B cell (primary cell): ENCODE results near the gene DDB1. TPM values are rescaled to one million over a fixed set of nuclear protein-coding genes. Genes with fewer than 3 reads are reported as not detected.

Experiments used
- ATAC-seq: fragments of 200-7000 bp; cut with Tn5 transposase; one replicate; pipeline ENCODE4 v1.10.0; 2021; ENCODE audit warnings: low read depth, mild to moderate bottlenecking, moderate number of reproducible peaks, moderate library complexity
- CTCF ChIA-PET: fragments of 350-600 bp; sonication (Branson Sonifier 250); formaldehyde crosslinking; loops from one replicate; lab custom pipeline; 2021; ENCODE audit warnings: antibody characterized with exemption, inconsistent platforms; lab: Charles Lee
- POLR2A ChIA-PET: fragments of 350-600 bp; sonication (Branson Sonifier 250); formaldehyde crosslinking; loops from one replicate; lab custom pipeline; 2021; ENCODE audit warnings: antibody characterized with exemption; lab: Charles Lee
- DNase-seq: peaks from one replicate; pipeline ENCODE4 v3.0.0; 2013
- H2AFZ ChIP-seq: 2 replicates; pipeline ENCODE4 v1.6.1; 2012; ENCODE audit warnings: mild to moderate bottlenecking, low read depth, low read length; ENCODE audit not compliant: insufficient read depth, poor library complexity, severe bottlenecking
- H3K27ac ChIP-seq, 2 donors: 1 replicate in 1 of 2; 2 replicates in 1 of 2; pipeline ENCODE4 v1.5.1; 2012 to 2013; ENCODE audit warnings: low read length in 2 of 2, mild to moderate bottlenecking in 2 of 2, moderate library complexity in 1 of 2
- H3K27me3 ChIP-seq, 4 experiments: fragments of 200-600 bp in 1 of 4; sonication (generic) in 1 of 4; replicated peaks in 1 of 4; 1 replicate in 2 of 4; 2 replicates in 2 of 4; pipeline versions ENCODE4 v1.6.1 to v1.7.0; 2013 to 2016; ENCODE audit warnings: low read length in 3 of 4, mild to moderate bottlenecking in 2 of 4, mixed read lengths in 1 of 4, moderate library complexity in 1 of 4; ENCODE audit not compliant: insufficient read depth in 4 of 4, control insufficient read depth in 3 of 4; ENCODE audit errors: control extremely low read depth in 1 of 4
- H3K36me3 ChIP-seq, 2 experiments: replicated peaks in 1 of 2; 1 replicate in 1 of 2; 2 replicates in 1 of 2; pipeline versions ENCODE4 v1.6.1 to v1.7.1; 2013; ENCODE audit warnings: low read length in 1 of 2; ENCODE audit not compliant: insufficient read depth in 2 of 2, control insufficient read depth in 1 of 2; ENCODE audit errors: control extremely low read depth in 1 of 2, extremely low read depth in 1 of 2
- H3K4me1 ChIP-seq, 2 donors: fragments of 200-600 bp in 1 of 2; sonication (generic) in 1 of 2; 1 replicate in 1 of 2; 2 replicates in 1 of 2; pipeline versions ENCODE4 v1.5.1 to v1.6.1; 2013 to 2017; ENCODE audit warnings: low read length in 2 of 2; ENCODE audit not compliant: control insufficient read depth in 2 of 2, insufficient read depth in 2 of 2
- H3K4me2 ChIP-seq: replicated peaks from 2 replicates; pipeline ENCODE3; 2012; ENCODE audit warnings: mild to moderate bottlenecking, low read depth, low read length; ENCODE audit not compliant: poor library complexity, severe bottlenecking
- H3K4me3 ChIP-seq, 5 experiments: fragments of 200-600 bp in 1 of 5; sonication (generic) in 1 of 5; 1 replicate in 3 of 5; 2 replicates in 2 of 5; pipeline versions ENCODE4 v1.5.1 to v1.7.0; 2011 to 2016; ENCODE audit warnings: low read length in 4 of 5, mild to moderate bottlenecking in 4 of 5, low read depth in 2 of 5, control low read depth in 1 of 5, moderate library complexity in 1 of 5; ENCODE audit not compliant: insufficient read depth in 1 of 5; ENCODE audit errors: control extremely low read depth in 1 of 5, extremely low read depth in 1 of 5
- H3K79me2 ChIP-seq: fragments of 200-600 bp; sonication (generic); one replicate; pipeline ENCODE4 v1.6.0; 2016; ENCODE audit warnings: low read length; ENCODE audit not compliant: control insufficient read depth, insufficient read depth
- H3K9ac ChIP-seq: fragments of 200-600 bp; sonication (generic); 2 replicates; pipeline ENCODE4 v1.6.1; 2017; ENCODE audit warnings: mild to moderate bottlenecking, low read length, moderate library complexity
- H3K9me3 ChIP-seq, 3 donors: one replicate each; pipeline versions ENCODE4 v1.6.1 to v1.7.1; 2013; ENCODE audit warnings: low read length in 2 of 3; ENCODE audit not compliant: control insufficient read depth in 2 of 3, insufficient read depth in 1 of 3; ENCODE audit errors: control extremely low read depth in 1 of 3
- H4K20me1 ChIP-seq: 2 replicates; pipeline ENCODE4 v1.6.0; 2012; ENCODE audit warnings: mild to moderate bottlenecking, low read length; ENCODE audit not compliant: insufficient read depth, control insufficient read depth, poor library complexity, severe bottlenecking
- H3K27ac Mint-ChIP-seq: one replicate; pipeline ENCODE4 v1.8.0; 2021; ENCODE audit warnings: mixed read lengths
- H3K27me3 Mint-ChIP-seq: one replicate; pipeline ENCODE4 v1.8.0; 2021; ENCODE audit warnings: mixed read lengths
- H3K4me1 Mint-ChIP-seq: one replicate; pipeline ENCODE4 v1.8.0; 2021; ENCODE audit warnings: mixed read lengths
- H3K4me3 Mint-ChIP-seq: one replicate; pipeline ENCODE4 v1.8.0; 2021; ENCODE audit warnings: mixed read lengths
- H3K9me3 Mint-ChIP-seq: one replicate; pipeline ENCODE4 v1.8.0; 2022; ENCODE audit warnings: mixed read lengths; ENCODE audit not compliant: insufficient read depth
- EZH2 ChIP-seq: IDR thresholded peaks from 2 replicates; pipeline ENCODE4 v1.6.1; 2012; ENCODE audit warnings: borderline replicate concordance, low read depth, mild to moderate bottlenecking, moderate library complexity, low read length; ENCODE audit not compliant: insufficient read depth, poor library complexity, severe bottlenecking
- WGBS: methylation state at CpG from one replicate; pipeline ENCODE4 v1.1.5; 2013; ENCODE audit warnings: missing lambda C conversion rate; ENCODE audit not compliant: insufficient coverage; 5-methylcytosine and 5-hydroxymethylcytosine counted together
- intact Hi-C: fragments of 100-400 bp; cut with micrococcal nuclease; formaldehyde crosslinking; loops from one replicate; pipeline ENCODE4 v1.10.0; 2022
- polyA plus RNA-seq: library from polyadenylated mRNA; depleted of rRNA; stranded (reverse); fragments of >200 nt; gene quantifications from 2 replicates; pipeline ENCODE4 v1.2.3, GENCODE V29; 2012
- total RNA-seq, 2 donors: library from RNA; stranded (reverse); fragments of 120-200 nt in 1 of 2; gene quantifications; 1 replicate in 1 of 2; 2 replicates in 1 of 2; pipeline versions ENCODE4 v1.2.3 to v1.2.4, GENCODE V29; 2013 to 2022
- TF ChIP-seq, protein P1 (sequence below): fragments of 200-600 bp; IDR thresholded peaks from one replicate; pipeline ENCODE4 v1.8.0; 2022; ENCODE audit warnings: antibody characterized with exemption, mild to moderate bottlenecking

The DDB1 gene
- total and polyA plus RNA-seq, 2 donors (not counting 1 experiment from before 2014, with no cell fraction given) = 52.4 to 155 TPM

DNA sequence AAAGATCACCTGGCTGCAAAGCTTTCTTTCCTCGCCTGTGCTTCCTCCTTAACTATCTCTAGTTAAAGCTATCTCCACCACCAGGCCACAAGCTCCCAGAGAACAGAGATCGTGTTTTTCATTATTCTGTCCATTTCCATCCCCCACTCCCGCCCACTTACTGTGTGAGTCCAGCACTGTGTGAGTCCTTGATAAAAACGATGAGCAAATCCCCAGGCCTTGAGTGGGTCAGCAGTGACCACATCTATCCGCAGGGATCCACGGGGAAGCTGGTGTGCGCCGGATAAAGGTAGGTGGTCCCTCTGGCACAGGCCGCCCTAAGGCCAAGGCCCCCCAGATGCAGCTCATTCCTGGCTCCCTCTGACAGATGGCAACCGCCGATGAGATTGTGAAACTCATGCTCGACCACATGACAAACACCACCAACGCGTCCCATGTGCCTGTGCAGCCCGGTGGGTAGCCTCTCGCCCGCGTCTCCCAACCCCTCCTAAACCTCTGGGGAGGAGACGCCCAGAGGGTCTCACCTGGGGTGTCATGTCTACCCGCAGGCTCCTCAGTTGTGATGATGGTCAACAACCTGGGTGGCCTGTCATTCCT lies 9.4 kb upstream of the DDB1 start:
- Histone ChIP-seq H3K9me3 (no peaks in the 10 kb centered on the region), H3K36me3 (peaks cover 0 to 30% of the 10 kb centered on the region in 2 experiments), H4K20me1 (peaks cover 18% of the 10 kb centered on the region), H2AFZ (no peak overlapping the region), H3K27me3 (no peaks in the 10 kb centered on the region), H3K9ac (no peak overlapping the region), H3K4me3 (no peak overlapping the region), H3K27ac (no peak overlapping the region), H3K4me2 (no peak overlapping the region), H3K79me2 (peaks cover 8% of the 10 kb centered on the region), H3K4me1 (peaks cover 0 to 6% of the 10 kb centered on the region in 2 donors)
- Mint-ChIP-seq H3K9me3 (no peaks in the 10 kb centered on the region), H3K4me3 (no peak overlapping the region), H3K4me1 (peaks cover 24% of the 10 kb centered on the region), H3K27ac (peak overlapping the region; percentile 46), H3K27me3 (no peaks in the 10 kb centered on the region)
- WGBS = 96% methylated on average over 18 of the region's 20 CpGs
- POLR2A ChIA-PET = interaction anchor here (0.6 kb wide), 1 partner anchor 427 kb away, joined by 3 read pairs; no protein-coding TSS in a partner anchor
- intact Hi-C loops = no loop called here
- ATAC-seq = no peak
- CTCF ChIA-PET = interaction anchor here (10.1 to 11.2 kb wide), 2 partner anchors 19 to 43 kb away, joined by 436 to 649 read pairs; partner anchors contain the start of genes CYB561A3 and TMEM138
- no peak for TF ChIP-seq EZH2
- TF ChIP-seq, protein P1, sequence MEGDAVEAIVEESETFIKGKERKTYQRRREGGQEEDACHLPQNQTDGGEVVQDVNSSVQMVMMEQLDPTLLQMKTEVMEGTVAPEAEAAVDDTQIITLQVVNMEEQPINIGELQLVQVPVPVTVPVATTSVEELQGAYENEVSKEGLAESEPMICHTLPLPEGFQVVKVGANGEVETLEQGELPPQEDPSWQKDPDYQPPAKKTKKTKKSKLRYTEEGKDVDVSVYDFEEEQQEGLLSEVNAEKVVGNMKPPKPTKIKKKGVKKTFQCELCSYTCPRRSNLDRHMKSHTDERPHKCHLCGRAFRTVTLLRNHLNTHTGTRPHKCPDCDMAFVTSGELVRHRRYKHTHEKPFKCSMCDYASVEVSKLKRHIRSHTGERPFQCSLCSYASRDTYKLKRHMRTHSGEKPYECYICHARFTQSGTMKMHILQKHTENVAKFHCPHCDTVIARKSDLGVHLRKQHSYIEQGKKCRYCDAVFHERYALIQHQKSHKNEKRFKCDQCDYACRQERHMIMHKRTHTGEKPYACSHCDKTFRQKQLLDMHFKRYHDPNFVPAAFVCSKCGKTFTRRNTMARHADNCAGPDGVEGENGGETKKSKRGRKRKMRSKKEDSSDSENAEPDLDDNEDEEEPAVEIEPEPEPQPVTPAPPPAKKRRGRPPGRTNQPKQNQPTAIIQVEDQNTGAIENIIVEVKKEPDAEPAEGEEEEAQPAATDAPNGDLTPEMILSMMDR = no peak
- no peak for DNase-seq

DNA sequence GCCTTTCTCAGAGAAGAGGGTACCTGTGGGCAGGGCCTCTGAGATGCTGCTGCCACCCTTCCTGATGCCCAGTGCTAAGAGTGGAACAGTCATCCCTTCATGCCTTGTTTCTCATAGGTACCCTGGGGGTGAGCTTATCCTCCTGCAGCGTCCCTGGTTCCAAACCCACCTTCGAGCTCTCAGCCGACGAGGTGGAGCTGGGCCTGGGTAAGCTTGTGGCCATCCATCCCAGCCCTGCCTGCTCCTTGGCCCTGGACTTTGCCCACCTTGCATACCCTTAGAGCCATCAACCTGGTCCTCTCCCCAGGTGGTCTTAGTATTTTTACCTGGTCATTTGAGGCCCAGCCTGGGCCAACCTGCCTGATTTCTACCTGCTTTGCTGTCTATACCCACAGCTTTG lies 8.8 kb upstream of the DDB1 start:
- Histone ChIP-seq H2AFZ (no peak overlapping the region), H3K79me2 (peaks cover 12% of the 10 kb centered on the region), H3K27ac (no peak overlapping the region), H3K27me3 (no peaks in the 10 kb centered on the region), H3K9me3 (no peaks in the 10 kb centered on the region), H3K4me2 (no peak overlapping the region), H3K36me3 (peaks cover 0 to 24% of the 10 kb centered on the region in 2 experiments), H3K9ac (no peak overlapping the region), H3K4me3 (no peak overlapping the region), H3K4me1 (peaks cover 0 to 6% of the 10 kb centered on the region in 2 donors), H4K20me1 (peaks cover 14% of the 10 kb centered on the region)
- DNase-seq (no peak), ATAC-seq (no peak)
- no peak for TF ChIP-seq EZH2
- TF ChIP-seq, protein P1 = no peak
- H3K27ac Mint-ChIP-seq = peak overlapping the region; percentile 46
- H3K4me3 Mint-ChIP-seq = no peak overlapping the region
- ChIA-PET CTCF (interaction anchor here (10.1 to 11.2 kb wide), 2 partner anchors 20 to 43 kb away, joined by 436 to 649 read pairs; partner anchors contain the start of genes CYB561A3 and TMEM138), POLR2A (interaction anchor here (0.6 to 1.0 kb wide), 2 partner anchors 20 to 426 kb away, joined by 3 read pairs; partner anchors contain the start of genes CYB561A3 and TMEM138)
- no peaks in the 10 kb centered on the region for H3K27me3 Mint-ChIP-seq
- intact Hi-C loops = no loop called here
- WGBS = 98% methylated on average over 4 of the region's 4 CpGs
- H3K4me1 Mint-ChIP-seq = peaks cover 24% of the 10 kb centered on the region
- no peaks in the 10 kb centered on the region for H3K9me3 Mint-ChIP-seq
